Left cardiac atrium (tissue), 4 donors: ENCODE results near the gene DGKG. TPM values are rescaled to one million over a fixed set of nuclear protein-coding genes. Genes with fewer than 3 reads are reported as not detected.

Source experiments
- ATAC-seq, 2 donors: fragments of 200-7000 bp; cut with Tn5 transposase; one replicate each; pipeline ENCODE4 v1.9.1; 2020; ENCODE audit warnings: mild to moderate bottlenecking in 2 of 2, moderate library complexity in 2 of 2
- DNase-seq: peaks from one replicate; pipeline ENCODE4 v3.0.0-alpha.2; 2020
- intact Hi-C, 2 donors: fragments of 100-400 bp; cut with DNase I; formaldehyde crosslinking; loops; one replicate each; pipeline versions ENCODE4 v1.14.1 to v1.15.1; 2022 to 2023
- total RNA-seq, 2 donors: library from RNA; stranded (reverse); fragmentation: NEBNext Ultra II Directional; extraction: Animal tissue kit (Norgen Biotek cat#: 25700); gene quantifications; one replicate each; pipeline ENCODE4 v1.2.1, GENCODE V29; 2021
- donor health status: DM: no; HTN: yes; CAD: no.
- donor health status: DM: no; HTN: yes; CAD: no; lungs with severe emphysema.
- donor health status: DM: yes; HTN: yes; CAD: no.
- donor health status: Dilated cardiomyopathy.

DGKG gene
- total RNA-seq, 2 donors from 2014 or later: 13.3 to 23.4 TPM

DNA sequence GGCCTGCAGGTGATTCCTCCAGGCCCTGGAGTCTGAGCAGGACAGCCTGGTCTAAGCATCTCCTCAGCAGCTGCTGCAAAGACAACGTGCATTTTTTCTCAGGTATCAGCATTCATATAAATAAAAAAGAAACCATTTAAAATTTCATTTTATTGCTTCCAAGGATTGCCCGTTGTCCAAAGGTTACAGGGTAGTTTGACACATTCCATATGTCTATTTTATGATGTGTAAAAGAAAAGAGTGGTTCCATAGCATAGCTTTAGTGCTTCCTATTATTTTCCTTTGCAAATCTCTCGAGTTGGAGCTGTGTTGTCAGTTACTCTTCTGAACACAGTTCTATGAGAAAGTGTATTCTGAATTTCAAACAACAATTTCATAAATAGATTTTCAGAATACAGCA, 7.2 kb upstream of the DGKG start:
- intact Hi-C loops: no loop called here
- DNase-seq (no peak), ATAC-seq (no peak)

DNA sequence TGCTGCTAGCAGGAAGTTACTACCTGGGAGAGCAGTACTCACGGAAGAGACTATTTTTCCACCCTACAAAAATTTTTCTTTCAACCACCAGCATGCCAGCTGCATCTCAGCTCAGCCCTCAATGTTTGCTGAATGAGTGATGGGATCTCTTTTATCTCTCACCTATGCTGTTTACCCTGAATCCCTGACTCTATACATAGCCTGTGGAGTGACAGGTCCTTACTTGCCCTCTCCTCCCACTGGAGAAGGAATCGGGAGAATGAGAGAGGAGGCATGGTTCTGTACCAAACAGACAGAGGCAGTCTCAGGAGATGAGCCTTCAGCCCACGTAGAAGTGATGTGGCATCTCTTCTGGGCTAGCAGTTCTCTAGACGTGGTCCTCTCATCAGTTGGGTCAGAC, 6.7 kb upstream of the DGKG start:
- intact Hi-C loops: no loop called here
- DNase-seq: no peak
- no peak for ATAC-seq

DNA sequence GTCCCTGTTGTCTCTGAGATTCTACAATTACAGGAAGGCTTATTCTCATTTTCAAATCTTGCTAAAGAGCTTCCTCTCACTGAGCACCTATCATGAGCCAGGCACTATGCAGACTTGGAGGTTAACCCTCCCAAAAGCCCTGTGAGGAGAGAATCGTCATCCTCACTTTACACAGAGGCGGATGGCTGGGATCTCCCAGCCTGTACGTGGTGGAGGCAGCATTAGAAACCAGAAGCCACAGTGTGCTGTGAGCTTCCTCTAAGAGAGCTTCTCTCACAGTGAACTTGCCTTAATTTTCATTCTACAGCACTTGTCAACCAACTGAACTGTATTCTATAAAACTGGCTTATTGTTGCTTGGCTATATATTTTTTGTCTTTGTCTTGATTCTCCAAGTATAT, 6.1 kb upstream of the DGKG start:
- intact Hi-C loops: no loop called here
- ATAC-seq (no peak), DNase-seq (no peak)

DNA sequence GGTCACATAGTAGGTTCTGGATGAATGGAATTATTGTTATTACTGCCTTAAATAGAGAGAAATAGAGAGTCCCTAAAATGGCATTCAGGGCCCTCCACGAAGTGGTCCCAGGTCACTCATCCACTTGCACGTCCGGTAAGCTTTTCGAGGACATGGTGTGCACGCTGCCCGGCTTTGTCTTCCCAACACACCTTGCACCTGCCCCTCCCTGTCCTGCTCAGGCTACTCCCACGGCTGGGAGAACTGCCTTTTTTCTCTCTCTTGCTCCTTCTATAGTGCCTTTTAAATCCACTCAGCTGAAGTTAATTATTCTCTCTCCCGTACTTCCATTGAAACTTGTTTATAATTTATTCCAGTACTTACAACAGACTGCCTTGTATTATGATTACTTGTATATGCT, 5.6 kb upstream of the DGKG start:
- DNase-seq (no peak), ATAC-seq (no peak)
- intact Hi-C loops: no loop called here

DNA sequence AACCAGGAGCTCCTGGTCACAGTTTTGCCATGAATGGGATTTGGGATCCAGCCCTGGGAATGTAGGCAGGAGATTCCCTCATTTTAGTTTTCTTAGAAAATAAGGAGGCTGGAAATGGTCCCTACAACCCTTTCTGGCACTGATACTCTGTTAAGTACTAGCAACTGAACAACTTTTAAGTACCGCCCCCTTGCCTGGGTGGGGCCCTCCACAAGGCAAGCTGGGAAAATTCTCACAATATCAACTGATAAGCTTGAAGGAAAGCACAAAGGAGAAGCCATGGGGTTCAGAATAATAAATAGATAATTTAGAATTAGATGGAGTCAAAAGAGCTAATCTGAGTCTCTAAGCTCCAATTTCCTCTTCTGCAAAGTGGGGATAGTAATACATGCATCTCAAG, 4.2 kb upstream of the DGKG start:
- peak in 1 of 2 donors; percentile 27 for ATAC-seq
- DNase-seq: no peak
- intact Hi-C loops: no loop called here

DNA sequence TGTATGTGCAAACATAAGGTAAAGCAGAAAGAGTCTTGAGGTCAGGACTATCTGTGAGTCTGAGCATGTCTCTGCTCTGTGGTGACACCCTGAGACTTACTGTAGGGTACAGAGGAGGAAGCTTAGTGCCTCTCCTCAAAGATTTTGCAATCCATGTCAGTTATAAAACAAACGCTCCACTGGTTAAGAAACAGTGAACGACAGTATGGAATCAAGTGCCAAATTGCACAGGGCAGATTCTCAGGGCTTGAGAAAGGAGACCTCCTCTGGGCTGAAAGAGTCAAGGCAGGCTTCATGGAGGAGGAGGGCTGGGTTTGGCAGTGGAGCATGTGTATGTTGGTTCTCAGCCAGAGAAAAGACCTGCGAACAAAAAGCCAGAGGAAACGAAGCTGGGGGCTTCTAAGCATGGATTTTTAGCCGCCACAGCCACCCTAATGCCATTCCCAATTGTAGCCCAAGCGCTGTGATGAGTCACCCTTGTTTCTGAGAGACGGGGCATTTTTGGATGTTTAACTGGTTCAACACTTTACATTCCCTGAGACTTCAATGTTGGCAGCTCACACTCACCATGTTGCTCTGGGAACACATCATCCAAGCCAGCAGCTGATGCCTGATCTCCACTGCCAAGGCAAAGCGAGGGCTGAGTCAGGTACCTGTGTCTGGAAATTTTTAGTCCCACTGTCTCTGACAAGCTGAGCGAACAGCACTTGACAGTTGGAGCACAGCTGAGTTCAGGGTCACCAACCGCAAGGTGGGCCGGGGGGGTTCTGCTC, 3.4 kb upstream of the DGKG start:
- ATAC-seq (peak; percentile 48 to 86), DNase-seq (peak; percentile 48)
- intact Hi-C loops: no loop called here

DNA sequence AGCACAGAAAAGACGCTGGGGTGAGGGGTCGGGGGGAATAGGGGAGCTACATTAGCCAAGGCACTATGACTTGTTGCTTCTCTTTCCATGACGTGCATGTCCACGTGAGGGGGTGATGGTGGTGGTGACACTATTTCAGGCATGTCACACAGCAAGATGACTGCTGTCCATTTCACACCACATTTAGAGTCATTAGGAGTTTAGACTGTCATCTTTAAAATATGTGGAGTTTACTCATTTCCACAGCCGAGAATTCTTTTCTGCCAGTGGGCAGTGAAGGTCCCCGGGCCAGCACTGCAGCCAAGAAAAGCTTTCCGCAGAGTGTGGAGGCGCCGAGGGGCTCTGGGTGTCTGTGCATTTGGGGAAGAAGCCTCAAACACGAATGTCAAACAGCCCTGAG, 954 bp upstream of the DGKG start:
- intact Hi-C loops: no loop called here
- no peak for DNase-seq
- ATAC-seq: no peak

DNA sequence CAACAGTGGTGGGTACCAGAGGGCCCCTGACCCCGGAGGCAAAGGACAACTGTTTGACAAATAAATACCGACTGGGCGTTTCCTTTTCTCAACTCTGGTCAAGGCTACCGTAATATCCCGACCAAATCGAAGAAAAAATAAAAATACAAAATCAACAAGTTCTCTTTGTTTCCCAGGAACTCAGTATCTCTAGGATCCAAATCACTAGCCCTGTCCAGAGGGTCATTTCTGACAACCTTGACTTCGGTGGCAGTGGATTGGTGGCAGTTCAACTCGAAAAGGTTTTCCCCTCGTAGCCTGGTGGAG, 456 bp upstream of the DGKG start:
- intact Hi-C loops: no loop called here
- DNase-seq (no peak), ATAC-seq (no peak)

DNA sequence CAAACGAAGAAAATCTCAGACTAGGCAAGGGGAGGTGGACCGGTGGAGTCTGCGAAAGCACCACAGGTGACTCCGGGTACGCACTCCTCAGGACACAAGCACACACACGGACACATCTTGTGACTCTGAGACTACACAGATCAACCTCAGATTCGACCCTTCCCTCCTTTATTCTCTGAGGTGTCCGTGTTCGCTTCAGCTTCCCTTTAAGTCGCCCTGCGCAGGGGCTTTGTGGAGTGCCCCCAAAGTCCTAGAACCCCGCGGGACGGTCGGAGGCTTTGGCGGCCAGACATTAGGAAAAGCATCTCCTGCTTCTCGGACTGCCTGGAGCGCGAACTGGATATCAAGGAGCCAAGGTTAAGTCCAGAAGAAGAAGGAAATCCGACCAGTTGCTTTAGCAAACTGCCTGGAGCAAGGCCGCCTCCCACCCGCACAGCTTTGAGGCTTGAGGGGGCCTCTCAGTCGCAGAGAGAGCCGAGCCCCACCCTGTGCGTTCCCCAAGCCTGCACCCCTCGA, 730 bp downstream of the DGKG start:
- DNase-seq (no peak), ATAC-seq (no peak)
- intact Hi-C loops: no loop called here

DNA sequence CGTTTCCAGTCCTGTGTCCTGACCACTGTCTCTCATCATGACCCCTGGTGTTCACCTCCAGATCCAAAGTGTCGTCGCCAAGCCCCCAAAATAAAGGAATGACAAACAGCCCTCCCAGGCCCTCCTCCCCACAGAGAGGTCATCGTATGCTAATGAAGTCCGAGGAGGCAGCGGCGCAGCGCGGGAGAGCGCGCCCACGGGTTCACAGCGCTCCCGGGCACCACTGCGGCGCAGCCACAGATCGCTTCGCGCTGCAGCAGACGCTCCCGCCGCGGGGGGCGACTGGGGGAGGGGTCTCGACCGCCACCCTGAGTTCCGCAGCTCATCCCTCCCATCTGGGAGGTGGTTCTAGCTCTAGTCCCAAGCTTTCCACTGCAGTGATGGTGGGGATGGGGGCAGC, 1.3 kb downstream of the DGKG start:
- peak; percentile 61 to 70 for ATAC-seq
- intact Hi-C loops: no loop called here

DNA sequence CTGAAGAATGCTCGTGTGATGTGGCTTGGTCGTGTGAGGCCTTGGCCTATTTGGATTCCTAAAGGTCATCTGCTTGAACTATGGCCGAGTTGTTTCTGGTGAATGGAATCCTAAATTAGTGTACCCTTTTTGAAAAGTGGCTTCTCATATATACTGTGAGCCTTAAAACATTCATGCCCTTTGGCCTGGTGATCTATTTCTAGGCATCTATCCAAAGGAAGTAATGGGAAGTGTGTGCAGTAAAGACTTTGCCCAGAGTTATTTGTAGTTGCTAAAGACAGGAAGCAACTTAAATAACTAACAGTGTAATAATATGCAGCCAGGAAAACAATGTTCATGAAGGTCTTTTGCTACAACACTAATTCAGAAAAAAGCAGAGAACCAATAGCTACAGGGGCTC, 3.0 kb downstream of the DGKG start:
- ATAC-seq (no peak), DNase-seq (no peak)
- intact Hi-C loops: loop anchor here in 1 of 2 donors (10.0 kb wide), 1 partner anchor 116 kb away; no protein-coding TSS in a partner anchor

More for the DNA sequence above, 1.3 kb downstream of the DGKG start:
- peak; percentile 46 for DNase-seq

DNA sequence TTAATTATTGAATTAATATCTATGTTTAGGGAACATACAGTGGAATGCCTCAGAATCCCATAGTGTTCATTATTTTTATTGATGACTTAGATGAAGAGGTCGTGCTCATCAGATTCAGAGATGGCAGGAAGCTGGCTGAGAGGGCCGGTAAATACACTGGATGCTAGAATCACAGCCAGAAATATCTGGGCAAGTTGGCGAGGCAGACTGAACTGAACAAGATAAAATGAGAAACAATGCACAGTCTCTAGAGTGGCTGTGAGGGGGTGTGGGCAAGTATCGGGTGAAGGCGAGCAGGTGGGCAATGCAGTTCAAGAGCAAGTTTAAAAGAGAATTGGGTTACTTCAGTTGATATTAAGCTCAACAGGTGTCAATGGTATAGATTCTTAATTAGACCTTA, 5.9 kb downstream of the DGKG start:
- no peak for ATAC-seq
- no peak for DNase-seq
- intact Hi-C loops: loop anchor here in 1 of 2 donors (10.0 kb wide), 1 partner anchor 119 kb away; no protein-coding TSS in a partner anchor

DNA sequence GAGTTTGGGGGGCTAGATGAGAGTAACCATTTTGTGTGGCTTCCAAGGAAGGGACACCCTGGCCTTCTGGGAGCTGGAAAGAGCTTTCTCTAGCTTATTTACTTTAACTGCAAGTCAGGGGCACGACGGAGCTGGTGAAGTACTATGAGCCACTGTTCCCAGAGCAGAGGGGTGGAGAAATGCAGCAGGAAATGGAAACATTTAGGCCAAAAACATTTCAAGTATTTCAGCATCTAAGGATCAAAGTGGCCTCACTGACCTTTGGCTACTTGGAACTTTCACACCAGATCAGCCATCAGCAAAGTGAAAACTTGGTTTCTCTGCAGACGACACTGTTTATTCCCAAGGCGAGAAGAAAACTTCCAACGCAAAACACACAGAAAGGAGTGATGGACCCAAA, 7.9 kb downstream of the DGKG start:
- DNase-seq: no peak
- ATAC-seq: no peak
- intact Hi-C loops: loop anchor here in 1 of 2 donors (10.0 kb wide), 1 partner anchor 121 kb away; no protein-coding TSS in a partner anchor

DNA sequence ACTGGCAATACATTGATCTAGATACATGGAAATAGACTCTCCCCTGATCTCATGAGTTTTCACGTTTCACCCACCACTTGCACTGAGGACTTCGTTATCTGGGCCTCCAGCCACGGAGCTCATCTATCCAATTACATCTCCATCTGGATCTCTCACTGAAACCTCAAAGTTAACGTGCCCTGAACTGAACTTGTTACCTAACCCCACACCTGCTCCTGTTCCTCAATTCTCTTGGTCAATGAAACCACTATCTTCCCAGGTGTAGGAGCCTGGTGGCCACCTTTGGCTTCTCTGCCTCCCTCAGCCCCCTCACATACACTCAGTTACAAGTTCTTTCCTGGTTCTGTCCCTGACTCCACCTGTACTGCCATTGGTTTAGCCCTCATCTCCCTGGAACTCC, 9.7 kb downstream of the DGKG start:
- no peak for ATAC-seq
- DNase-seq: no peak
- intact Hi-C loops: loop anchor here in 1 of 2 donors (10.0 kb wide), 1 partner anchor 122 kb away; no protein-coding TSS in a partner anchor

DNA sequence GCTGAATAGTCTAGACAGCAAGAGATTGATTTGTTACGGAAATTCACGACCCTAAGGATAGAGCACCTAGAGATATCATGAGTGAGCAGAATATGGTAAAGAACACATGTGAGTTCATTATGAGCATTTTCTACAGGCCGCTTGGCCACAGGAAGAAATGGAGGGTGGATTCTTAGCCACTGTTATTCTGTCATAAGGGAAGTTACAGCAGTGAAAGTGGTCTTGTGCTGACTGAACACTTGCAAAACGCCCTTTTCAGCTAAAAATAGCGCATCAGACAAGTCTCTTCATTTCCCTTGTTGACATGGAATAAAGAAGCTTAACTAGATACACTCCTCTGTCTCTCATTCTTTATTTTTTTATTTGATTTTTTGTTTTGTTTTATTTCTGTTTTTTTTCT, 19.8 kb downstream of the DGKG start:
- intact Hi-C loops: no loop called here
- ATAC-seq: peak; percentile 30 to 37
- DNase-seq: no peak

DNA sequence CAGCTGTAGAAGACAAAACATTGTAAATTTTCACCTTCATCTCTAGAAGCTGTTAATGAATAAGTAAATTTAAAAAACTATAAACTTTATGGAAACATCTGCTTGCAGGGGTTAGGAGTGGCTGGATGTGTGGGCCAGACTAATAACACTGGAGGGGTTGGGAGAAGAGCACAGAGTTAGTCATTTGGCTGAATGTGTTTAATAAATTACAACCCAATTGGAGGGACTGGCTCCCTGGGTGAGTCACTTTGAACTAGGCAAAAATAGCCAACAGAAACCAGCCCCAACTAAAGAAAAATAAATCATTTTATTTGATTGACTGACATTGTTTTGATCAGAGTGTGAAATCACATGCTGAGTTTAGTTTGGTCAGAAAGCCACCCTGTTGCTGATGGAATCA, 21.8 kb downstream of the DGKG start:
- intact Hi-C loops: no loop called here
- no peak for ATAC-seq
- DNase-seq: no peak

DNA sequence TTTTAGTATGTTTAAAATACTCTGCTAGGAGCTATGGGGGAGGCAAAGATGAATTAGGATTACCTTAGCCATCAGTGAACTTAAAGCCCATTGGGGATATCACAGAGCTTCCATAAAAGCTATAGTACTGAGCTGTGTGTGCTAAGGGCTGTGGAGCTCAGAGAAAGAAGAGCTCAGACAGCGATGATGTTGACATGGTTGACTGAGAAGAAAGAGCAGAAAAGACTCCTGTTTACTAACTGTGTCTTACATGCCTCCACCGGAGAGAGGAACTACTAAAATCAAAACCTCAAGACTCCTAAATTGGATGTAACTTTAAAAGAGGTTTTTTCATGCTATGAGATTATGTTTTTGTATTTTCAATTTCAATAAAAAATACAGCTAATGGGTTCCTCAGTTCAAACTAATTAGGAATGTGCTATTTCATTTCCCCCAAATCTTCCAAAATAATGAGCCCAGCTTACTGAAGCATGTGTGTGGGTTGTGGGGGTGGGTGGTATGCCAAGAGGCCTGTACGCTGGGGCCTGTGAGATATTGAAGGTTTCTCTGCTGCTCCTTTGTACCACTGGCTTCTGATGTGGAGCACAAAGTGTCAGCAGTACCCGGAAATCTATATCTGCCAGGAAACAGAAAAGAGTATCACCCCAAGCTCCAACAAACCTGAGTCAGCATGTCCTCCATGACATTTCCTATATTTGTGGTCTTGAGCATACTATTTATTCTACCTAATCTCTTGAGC, 22.7 kb downstream of the DGKG start:
- DNase-seq (no peak), ATAC-seq (no peak)
- intact Hi-C loops: no loop called here

DNA sequence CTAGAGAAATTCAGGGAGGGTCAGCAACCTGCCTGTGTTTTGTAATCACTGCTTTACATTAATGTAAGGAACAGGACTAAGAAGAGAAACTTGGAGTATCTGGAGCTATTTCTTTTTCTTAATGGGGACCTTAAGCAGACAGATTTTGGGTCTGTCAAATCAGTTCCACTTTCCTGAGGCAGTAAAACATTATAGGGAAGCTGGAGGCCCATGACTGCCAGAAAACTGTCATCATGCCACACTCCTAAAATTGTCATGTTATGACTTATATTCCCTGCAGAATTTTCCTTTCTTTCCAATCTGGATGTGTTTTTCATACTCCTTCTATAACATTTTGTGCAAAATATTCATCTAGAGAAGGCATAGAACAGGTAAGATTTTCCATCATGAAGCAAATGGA, 28.8 kb downstream of the DGKG start:
- DNase-seq: no peak
- intact Hi-C loops: no loop called here
- ATAC-seq: no peak

DNA sequence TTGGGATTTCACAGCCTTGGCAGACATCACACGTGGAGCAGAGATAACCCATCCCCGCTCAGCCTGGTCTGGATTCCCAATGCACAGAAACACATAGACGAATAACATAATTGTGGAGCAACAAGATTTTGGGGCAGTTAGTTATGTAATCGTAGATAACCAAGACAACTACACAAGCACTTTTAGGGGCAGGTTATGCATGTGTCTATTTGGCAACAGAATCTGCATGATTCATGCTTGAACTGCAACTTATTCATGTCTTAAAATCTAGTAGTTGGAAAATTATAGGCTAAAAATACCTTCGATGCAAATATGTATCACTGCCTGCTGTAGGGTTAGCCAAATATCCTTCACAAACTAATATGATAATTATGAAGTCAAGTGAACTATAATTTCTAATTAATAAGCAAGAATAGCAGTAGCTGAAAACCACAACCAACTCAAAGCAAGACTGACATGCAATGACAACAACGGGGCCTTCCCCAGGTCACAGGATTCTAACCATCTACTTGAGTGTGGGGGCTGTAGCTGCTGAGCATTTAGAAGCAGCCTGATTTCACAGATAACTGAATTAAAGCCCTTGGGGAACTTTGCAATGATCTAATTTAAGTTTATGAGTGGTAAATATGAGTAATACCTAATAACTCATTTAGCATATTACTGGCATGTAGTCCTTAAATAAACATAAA, 31.1 kb downstream of the DGKG start:
- no peak for ATAC-seq
- DNase-seq: no peak
- intact Hi-C loops: no loop called here

DNA sequence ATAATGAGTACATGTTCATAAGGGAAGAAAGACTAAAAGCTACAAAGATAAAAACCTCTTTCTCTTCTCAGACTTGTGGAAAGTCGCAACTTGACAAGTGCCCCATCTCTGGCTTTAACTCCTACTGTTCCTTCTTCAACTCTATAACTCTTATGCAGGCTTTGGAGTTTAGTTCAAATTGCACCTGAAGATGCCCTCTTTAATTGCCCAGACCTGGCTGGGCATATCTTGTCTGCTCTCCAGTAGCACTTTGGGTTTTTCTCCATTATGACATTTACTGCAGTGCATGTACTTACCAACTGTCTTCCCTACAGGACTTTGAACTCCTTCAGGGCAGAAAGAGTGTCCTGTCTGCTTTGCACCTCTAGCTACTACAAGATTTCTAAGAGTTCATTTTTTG, 32.4 kb downstream of the DGKG start:
- intact Hi-C loops: no loop called here
- no peak for ATAC-seq
- no peak for DNase-seq
